ENCODE results near the gene ARID1A.

DNA sequence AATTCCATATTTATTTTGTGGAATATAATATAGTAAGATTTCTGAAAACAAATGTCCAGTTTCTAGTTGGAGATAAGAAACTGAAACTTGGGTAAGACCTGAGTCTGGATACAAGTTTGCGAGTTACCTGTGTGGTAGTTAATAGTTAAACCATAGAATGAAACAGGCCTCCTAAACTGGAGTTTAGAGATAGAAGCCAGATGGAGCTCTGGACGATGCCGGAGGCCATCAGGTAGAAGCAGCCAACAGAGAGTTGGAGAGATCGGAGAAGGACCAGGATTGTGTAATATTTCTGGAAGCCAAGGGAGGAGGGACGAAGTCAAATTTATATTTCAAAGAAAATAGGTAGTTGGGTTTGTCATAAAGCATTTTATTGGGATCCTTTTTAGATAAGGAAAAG lies 45.1 kb downstream of the ARID1A start:
- TF ChIP-seq POLR2A (IDR thresholded peaks at IDR 0.05; ENCODE audit: low read depth) (no peak), POLR2AphosphoS5 (IDR thresholded peaks at IDR 0.05) (no peak), EP300 (IDR thresholded peaks at IDR 0.05) (no peak)
- TF ChIP-seq, protein P1, sequence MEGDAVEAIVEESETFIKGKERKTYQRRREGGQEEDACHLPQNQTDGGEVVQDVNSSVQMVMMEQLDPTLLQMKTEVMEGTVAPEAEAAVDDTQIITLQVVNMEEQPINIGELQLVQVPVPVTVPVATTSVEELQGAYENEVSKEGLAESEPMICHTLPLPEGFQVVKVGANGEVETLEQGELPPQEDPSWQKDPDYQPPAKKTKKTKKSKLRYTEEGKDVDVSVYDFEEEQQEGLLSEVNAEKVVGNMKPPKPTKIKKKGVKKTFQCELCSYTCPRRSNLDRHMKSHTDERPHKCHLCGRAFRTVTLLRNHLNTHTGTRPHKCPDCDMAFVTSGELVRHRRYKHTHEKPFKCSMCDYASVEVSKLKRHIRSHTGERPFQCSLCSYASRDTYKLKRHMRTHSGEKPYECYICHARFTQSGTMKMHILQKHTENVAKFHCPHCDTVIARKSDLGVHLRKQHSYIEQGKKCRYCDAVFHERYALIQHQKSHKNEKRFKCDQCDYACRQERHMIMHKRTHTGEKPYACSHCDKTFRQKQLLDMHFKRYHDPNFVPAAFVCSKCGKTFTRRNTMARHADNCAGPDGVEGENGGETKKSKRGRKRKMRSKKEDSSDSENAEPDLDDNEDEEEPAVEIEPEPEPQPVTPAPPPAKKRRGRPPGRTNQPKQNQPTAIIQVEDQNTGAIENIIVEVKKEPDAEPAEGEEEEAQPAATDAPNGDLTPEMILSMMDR (IDR thresholded peaks at IDR 0.05) = no peak

Measured in esophagus muscularis mucosa (tissue), 4 donors.